SKM-1 treated with dmso at 0.1 percent for 144 hours (cell line): ENCODE data around the gene DTWD1.
"Not testable (repeated sequence)": the region's sequence is repeated elsewhere in the genome, so short reads cannot be mapped to it uniquely, and the experiment has no call there.

Experiments
- DNase-seq: peaks from one replicate; lab custom pipeline; 2025; ENCODE audit not compliant: unreplicated experiment; lab: John Stamatoyannopoulos, UW

Gene DTWD1

DNA sequence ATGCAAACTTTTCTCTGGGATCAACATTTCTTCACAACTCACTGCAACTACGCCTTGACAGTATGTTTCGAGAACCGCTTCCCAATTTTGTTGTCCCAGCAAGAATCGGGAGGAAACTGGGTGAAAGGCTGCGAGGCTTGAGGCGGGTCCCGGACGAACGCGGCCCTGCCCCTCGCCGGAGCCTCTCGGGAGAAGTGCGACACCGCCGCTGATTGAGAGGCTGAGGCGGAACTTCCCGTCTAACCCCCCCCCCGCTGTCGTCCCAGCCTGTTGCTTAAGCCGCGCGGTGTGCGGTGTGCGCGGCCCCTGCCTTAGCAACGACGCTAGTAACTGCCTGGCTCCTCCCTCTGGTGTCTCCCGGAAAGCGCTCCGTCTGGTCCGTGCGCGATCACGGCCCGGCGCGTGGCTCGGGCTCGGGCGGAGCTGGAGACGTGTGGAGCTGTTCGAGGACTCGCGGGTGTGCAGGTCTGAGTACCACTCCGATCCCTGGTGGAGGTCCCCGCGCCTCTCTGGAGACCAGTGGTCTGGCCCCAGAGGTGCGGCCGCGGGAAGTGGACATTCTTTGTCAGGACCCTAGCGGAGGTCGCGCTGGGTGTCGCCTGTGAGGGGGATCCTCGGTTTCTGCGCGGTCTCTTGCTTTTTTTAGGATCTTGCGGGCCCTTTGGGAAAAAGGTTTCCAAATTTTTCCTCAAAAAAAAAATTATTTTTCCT is at the start of gene DTWD1, which contains the start of gene FAM227B:
Gene DTWD1 (plus strand): TSS at position 391 of the 711 bp plus-strand sequence. CDS start 4,120 bp downstream, outside the sequence.
Gene FAM227B (minus strand): TSS at position 161 of the 711 bp plus-strand sequence. CDS start 5,647 bp downstream, outside the sequence.
- peak; percentile 97 for DNase-seq

DNA sequence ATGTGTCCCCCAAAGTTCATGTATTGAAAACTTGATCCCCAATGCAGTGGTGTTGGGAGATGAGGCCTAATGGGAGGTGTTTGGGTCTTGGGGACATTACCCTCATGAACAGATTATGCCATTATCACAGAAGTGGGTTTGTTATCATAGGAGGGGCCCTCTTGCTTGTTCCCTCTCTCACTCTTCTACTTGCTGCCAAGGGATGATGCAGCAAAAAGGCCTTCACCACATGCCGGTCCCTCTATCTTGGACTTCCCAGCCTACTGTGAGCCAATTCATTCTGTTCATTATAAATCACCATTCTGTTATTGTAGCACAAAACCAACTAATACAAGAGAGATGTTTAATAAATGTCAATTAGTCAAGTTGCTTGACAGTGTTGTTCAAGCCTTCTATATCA is 47.4 kb upstream of the DTWD1 start:
- DNase-seq, result no peak

DNA sequence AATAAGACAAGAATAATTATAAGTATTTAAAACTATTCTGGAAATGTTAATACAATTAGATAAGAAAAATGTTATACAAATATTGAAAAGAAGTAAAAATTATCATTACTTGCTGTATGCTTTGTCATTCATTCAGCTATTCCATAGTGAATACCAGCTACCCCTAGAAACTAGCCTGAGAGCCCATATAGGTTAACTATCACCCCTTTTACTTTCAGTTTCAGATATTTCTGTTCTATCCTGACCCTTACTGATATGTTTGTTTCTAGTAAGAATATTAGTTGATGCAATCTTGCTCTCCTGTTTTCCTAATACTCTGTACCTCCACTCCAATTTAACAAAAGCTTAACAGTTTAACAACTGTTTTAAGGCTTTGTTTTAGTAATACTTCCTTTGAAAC is 31.8 kb upstream of the DTWD1 start:
- no peak for DNase-seq

DNA sequence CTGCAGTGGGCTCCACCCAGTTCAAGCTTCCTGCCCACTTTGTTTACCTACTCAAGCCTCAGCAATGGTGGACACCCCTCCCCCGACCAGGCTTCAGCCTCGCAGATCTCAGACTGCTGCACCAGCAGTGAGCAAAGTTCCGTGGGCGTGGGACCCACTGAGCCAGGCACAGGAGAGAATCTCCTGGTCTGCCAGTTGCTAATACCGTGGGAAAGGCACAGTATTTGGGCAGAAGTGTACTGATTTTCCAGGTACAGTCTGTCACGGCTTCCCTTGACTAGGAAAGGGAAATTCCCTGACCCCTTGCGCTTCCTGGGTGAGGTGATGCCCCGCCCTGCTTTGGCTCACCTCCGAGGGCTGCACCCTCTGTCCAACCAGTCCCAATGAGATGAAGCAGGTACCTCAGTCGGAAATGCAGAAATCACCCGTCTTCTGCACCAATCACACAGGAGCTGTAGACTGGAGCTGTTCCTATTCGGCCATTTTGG is 28.0 kb upstream of the DTWD1 start:
- DNase-seq, result not testable (repeated sequence)

- no peak for DNase-seq
Measured at GRCh38 chr15:49604625-49605409, 16.0 kb upstream of the DTWD1 start.

- no peak for DNase-seq
Measured at GRCh38 chr15:49605588-49605987, 15.3 kb upstream of the DTWD1 start.

DNA sequence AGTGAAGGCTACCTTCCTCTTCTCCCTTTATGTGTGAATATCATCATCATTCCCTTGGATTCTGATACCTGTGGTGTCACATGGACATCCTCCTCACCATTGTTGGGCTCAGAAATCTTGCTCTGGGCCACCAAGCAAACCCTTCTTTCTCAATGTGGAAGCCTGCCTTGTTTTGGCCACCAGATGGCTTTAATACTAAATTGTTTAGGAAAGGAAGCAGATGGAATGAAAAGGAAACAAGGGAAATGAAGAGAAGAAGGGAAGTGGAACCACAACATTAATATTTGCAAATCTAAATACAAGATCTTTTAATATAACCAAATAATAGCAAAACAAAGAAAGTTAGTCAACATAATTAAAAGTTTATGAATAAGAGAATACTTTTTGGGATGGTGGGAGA is 14.3 kb upstream of the DTWD1 start:
- DNase-seq, result no peak

DNA sequence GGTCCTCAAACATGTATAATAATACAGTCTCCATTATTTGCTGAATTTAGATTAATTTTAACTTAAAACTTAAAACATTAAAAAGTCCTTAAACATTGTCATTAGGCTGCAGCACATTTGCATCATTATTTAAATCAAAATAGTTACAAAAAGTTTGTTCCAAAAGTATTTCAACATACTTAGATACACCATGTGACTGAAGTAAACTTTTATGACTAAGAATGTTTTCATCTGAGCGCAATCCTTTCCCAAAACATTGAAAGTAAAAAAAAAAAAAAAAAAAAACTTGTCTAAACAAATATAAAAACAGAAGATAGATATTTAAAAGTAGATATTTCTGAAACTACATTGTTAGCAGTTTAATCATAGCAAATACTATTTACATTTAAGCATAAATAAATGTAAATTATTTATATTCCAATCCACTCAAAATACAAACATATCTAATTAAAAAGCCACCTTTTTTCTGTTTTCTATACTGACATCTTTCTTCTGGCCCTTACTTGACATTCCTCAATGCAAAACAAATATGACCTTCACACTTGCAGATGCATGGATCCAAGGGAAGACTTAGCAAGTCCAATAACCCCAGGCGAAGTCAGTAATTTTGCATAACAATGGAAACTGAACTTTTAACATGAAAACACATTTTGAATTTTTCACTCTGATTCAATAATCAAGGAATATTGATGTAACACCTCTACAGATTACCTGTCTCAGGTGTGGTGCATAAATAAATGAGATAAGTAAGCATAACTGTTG is 10.5 kb upstream of the DTWD1 start:
- DNase-seq, result no peak

- not testable (repeated sequence) for DNase-seq
Measured at GRCh38 chr15:49612240-49612639, 8.6 kb upstream of the DTWD1 start.

GRCh38 chr15:49619226-49619625 is 1.6 kb upstream of the DTWD1 start:
- DNase-seq, result no peak

DNA sequence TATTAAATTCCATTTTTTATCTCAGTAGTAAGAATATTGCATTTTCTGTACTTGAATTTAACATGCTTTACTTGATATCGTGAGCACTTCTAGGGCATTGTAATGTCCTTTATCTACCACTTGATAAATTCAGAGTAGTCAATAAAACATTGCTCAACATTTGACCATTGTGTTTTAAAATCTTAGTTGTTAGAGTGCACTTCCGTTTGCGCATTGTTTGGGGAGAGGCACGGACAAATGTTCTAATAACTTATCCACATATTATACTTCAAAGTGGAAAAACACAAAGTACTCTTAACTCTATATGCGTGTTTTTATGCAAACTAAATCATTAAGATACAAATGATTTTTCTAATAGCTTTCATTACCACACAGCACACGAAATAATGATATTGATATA is 649 bp upstream of the DTWD1 start:
- DNase-seq, result peak; percentile 43

DNA sequence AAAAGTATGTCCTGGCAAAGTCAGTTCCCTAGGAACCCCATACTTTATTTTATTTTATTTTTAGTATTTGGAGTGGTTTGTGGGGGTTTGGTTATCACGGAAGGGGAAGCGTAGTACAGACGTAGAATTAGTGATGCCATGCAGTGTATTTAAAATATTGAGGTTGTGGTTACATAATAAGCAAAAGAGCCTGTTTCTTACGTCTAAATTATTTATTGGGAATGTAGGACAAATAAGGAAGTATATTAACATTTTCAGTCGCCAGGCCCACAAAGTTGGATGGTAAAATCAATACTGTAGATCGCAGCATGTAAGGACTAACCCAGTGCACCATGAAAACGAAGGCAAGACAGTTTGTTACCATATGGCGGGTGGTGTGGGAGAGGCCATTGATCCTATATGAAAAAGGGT is 558 bp downstream of the DTWD1 start:
- DNase-seq, result no peak

- DNase-seq, result no peak
Measured at GRCh38 chr15:49621887-49622286, 1.0 kb downstream of the DTWD1 start.

DNA sequence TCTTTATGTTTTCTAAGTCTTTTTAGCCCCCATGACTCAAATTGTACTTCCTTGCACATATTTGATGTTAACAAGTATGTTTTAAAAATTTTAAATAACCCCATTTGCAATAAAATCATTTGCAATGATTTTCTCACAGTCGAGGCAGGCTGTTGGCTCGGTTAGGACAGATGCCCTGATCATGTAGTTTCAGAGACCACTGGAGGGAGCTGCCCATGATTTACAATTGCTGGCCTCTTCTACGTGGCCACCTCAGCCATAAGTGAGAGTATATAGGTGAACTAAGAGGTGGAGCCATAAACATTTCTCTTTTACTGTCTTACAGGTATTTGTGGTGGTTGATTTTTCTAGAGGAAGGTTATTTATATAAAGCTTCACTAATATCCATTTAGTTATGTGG is 1.7 kb downstream of the DTWD1 start:
- DNase-seq, result no peak

DNA sequence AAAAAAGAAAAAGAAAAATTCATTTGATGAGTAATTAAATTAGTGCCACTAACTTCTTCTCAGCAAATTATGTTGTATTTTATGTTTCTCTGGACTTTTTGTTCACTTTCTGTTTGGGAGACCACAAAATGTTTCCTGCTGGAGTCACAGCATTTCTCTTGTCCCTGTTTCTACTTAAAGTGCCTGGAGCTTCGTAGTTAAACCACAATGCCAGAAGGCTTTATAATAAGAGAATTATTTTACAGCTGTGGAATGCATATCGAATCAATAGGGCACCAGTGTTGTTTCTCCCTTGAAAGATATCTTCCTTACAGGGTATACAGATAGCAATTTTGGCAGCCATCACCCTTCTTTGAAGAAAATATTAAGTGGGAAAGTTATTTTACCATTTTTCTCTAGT is 3.2 kb downstream of the DTWD1 start:
- no peak for DNase-seq

GRCh38 chr15:49625460-49626036 is 4.7 kb downstream of the DTWD1 start:
- DNase-seq, result no peak

DNA sequence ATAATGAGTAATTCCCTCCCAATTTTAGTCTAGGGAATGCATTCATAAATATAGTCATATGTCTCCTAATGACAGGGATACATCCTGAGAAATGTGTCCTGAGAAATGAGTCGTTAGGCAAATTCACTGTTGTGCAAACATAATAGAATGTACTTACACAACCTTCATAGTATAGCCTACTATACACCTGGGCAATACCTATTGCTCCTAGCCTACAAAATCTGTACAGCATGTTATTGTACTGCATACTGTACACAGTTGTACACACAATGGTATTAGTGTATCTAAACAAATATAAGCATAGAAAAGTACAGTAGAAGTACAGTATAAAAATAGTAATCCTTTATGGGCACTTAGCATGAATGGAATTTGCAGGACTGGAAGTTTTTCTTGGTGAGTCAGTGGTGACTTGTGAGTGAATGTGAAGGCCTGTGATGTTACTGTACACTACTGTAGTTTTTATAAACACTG is 6.6 kb downstream of the DTWD1 start:
- DNase-seq, result no peak

- DNase-seq, result no peak
Measured at GRCh38 chr15:49628379-49628778, 7.5 kb downstream of the DTWD1 start.

DNA sequence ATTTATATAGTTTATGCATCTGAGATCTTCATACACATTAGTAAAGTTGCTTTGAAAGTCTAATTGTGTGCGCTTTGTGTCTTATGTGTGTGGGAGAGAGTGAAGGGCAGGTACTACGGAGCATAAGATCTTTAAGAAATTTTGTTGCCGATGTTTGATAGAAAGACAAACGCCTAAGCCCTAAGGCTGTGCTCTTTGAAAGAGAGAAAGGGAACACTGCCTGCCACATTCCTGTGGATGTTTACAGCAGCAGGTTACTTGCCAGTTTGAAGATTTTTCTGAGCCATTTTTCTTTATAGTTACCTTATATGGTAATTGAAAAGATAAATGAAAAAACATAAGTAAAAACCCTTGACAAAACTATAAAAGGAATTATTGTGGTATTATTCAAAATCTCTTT is 17.0 kb downstream of the DTWD1 start:
- DNase-seq, result no peak

- no peak for DNase-seq
Measured at GRCh38 chr15:49644364-49644794, 23.5 kb downstream of the DTWD1 start.

GRCh38 chr15:49645277-49645676 is 24.4 kb downstream of the DTWD1 start:
- DNase-seq, result no peak
